Measurements from ENCODE around the gene UTS2R. TPM values are rescaled to one million over a fixed set of nuclear protein-coding genes. Genes with fewer than 3 reads are reported as not detected.
A peak's percentile ranks its signal among the peaks of the same experiment; 100 is the strongest.

UTS2R gene
- polyA plus RNA-seq, 1 experiment, result not detected

DNA sequence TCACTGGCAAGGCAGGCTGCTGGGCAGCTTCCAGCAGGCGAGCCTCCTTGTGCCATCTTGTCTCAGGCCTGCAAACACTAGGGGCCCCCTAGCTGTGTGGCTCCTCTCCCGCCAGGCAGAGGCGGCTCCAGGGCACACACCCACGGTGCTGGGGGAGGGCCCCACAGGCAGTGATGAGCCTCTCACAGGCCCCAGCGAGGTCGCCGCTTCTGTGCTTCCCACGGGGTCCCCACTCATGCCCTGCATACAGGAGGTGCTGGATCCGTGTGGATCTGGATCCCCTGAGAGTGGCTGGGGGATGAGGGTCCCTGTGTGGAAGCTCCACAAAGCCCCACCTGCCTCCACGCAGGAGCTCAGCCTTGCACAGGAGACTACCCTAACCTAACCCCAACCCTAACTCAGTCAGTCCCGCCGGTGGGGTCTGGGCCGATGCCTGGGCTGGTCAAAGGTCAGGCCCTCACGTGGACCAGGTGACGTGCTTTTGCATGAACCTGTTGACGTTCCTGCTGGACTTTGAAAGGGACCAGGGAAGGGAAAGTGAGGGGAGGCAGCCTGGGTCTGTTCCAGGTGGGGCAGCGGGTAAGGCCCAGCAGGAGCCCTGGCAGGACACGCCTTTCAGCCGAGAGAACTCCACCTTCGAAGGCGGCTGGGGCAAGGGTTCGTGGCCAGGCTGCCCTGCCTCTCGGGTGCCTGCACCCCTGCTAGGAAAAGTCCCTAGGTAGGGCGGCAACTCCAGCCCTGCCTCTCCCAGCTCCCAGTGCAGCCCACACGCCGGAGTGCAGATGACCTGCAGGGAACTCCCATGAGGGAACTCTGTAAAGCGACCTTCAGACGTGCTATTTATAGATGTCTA is 43.2 kb upstream of the UTS2R start:
- no peak for DNase-seq (ENCODE audit: low read depth, low spot score)
- POLR2A ChIA-PET, result no interaction called here
- CTCF ChIA-PET, result no interaction called here
- Histone ChIP-seq H3K27me3 (ENCODE audit: control insufficient read depth, insufficient read depth, low read length) (peaks cover 22% of the 10 kb centered on the region), H3K4me3 (ENCODE audit: low read depth, low read length) (no peak overlapping the region), H3K9me3 (ENCODE audit: control insufficient read depth, insufficient read depth, low read length) (peaks cover 8% of the 10 kb centered on the region; the same call in 1 of the 2 replicates), H3K27ac (ENCODE audit: low read depth, low read length) (no peak overlapping the region)
- TF ChIP-seq, protein P1, sequence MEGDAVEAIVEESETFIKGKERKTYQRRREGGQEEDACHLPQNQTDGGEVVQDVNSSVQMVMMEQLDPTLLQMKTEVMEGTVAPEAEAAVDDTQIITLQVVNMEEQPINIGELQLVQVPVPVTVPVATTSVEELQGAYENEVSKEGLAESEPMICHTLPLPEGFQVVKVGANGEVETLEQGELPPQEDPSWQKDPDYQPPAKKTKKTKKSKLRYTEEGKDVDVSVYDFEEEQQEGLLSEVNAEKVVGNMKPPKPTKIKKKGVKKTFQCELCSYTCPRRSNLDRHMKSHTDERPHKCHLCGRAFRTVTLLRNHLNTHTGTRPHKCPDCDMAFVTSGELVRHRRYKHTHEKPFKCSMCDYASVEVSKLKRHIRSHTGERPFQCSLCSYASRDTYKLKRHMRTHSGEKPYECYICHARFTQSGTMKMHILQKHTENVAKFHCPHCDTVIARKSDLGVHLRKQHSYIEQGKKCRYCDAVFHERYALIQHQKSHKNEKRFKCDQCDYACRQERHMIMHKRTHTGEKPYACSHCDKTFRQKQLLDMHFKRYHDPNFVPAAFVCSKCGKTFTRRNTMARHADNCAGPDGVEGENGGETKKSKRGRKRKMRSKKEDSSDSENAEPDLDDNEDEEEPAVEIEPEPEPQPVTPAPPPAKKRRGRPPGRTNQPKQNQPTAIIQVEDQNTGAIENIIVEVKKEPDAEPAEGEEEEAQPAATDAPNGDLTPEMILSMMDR (IDR thresholded peaks at IDR 0.05; ENCODE audit: low read depth, low read length), result no peak

DNA sequence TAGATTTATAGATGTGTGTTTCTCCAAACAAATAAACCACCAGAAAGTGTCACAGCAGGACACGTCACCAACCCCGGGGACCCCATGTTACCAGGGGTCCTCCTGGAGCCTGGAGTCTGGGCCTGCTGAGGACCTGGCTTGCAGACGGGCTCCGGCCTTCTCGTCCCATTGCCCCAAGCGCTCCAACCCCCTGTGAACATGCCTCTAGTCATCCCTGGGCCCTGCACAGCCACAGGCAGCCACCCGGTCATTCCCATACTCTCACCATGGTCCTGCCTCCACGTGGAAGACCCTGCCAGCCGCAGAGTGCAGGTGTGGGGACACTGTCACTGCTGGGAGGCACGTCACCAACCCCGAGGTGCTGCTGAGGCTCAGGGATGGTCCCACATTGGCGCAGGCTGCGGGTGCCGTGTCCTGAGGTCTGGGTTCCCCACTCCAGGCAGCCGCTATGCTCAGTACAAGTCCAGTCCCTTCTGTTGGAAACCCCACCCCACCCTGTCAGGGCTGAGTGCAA is 42.5 kb upstream of the UTS2R start:
- no peak for DNase-seq (ENCODE audit: low read depth, low spot score)
- Histone ChIP-seq H3K4me3 (ENCODE audit: low read depth, low read length) (no peak overlapping the region), H3K9me3 (ENCODE audit: control insufficient read depth, insufficient read depth, low read length) (peaks cover 8% of the 10 kb centered on the region; the same call in 1 of the 2 replicates), H3K27me3 (ENCODE audit: control insufficient read depth, insufficient read depth, low read length) (peaks cover 22% of the 10 kb centered on the region), H3K27ac (ENCODE audit: low read depth, low read length) (no peak overlapping the region)
- TF ChIP-seq, protein P1 (IDR thresholded peaks at IDR 0.05; ENCODE audit: low read depth, low read length), result no peak
- POLR2A ChIA-PET, result no interaction called here
- CTCF ChIA-PET, result no interaction called here

- H3K27me3 ChIP-seq (ENCODE audit: control insufficient read depth, insufficient read depth, low read length), result peaks cover 22% of the 10 kb centered on the region
- H3K27ac ChIP-seq (ENCODE audit: low read depth, low read length), result no peak overlapping the region
- no peak overlapping the region for H3K4me3 ChIP-seq (ENCODE audit: low read depth, low read length)
- ChIA-PET POLR2A (interaction anchor here (1.0 kb wide), 1 partner anchor 31 kb away, joined by 4 read pairs; no protein-coding TSS in a partner anchor), CTCF (interaction anchor here (1.2 to 1.3 kb wide), 2 partner anchors 9 to 222 kb away, joined by 3 to 6 read pairs; no protein-coding TSS in a partner anchor)
- TF ChIP-seq, protein P1 (IDR thresholded peaks at IDR 0.05; ENCODE audit: low read depth, low read length), result no peak
- DNase-seq (ENCODE audit: low read depth, low spot score), result no peak
- peaks cover 8% of the 10 kb centered on the region; the same call in 1 of the 2 replicates for H3K9me3 ChIP-seq (ENCODE audit: control insufficient read depth, insufficient read depth, low read length)
These were observed 41.8 kb upstream of the UTS2R start for GRCh38 chr17:82329683-82330321.

DNA sequence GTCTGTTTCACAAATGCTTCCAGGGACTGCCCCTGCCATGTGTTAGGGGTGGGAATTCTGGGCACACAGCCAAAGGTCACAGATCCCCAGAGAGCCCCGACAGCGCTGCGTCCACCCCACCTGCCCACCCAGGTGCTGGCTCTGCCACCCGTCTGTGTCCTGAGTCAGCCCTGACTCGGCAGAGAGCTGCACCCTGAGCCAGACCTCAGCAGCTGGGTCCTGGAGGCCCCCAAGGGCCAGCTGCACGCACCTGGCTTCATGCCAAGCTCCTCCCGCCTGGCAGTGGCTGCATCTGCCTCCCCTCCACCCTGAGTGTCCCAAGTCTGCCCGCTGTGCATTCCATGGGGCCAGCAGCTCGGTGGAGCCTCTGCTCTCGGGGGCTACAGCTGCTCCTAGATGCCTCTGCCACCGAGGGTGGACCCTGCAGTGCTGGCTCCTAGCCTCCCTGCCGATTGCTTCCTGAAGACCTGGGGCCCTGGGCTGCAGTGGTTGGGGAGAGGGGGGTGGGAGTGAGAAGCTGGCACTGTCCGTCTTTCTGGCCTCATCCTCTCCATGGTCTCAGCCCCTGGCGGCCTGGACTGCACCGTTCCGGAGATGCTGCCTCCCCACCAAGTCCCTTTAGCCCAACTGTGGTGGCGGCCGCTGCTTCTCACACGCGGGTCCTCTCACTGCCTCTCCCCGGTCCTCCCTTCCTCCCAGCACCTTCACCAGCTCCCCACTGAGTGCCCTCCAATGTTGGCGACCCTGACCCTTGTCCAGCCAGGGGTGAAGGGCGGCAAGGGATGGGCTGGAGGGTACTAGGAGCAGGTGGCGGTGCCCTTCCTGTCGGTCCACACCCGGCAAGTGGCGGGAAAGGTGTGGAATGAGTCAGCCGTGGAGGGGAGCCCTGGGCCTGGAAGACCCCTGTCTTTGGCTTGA is 41.0 kb upstream of the UTS2R start:
- TF ChIP-seq, protein P1 (IDR thresholded peaks at IDR 0.05; ENCODE audit: low read depth, low read length), result no peak
- Histone ChIP-seq H3K4me3 (ENCODE audit: low read depth, low read length) (no peak overlapping the region), H3K9me3 (ENCODE audit: control insufficient read depth, insufficient read depth, low read length) (peaks cover 8% of the 10 kb centered on the region; the same call in 1 of the 2 replicates), H3K27ac (ENCODE audit: low read depth, low read length) (peak overlapping the region; percentile 21), H3K27me3 (ENCODE audit: control insufficient read depth, insufficient read depth, low read length) (peaks cover 22% of the 10 kb centered on the region)
- POLR2A ChIA-PET, result interaction anchor here (1.0 kb wide), 1 partner anchor 32 kb away, joined by 4 read pairs; no protein-coding TSS in a partner anchor
- peak; percentile 30 for DNase-seq (ENCODE audit: low read depth, low spot score)
- CTCF ChIA-PET, result interaction anchor here (1.2 to 1.3 kb wide), 2 partner anchors 9 to 221 kb away, joined by 3 to 6 read pairs; no protein-coding TSS in a partner anchor
